Esophagus muscularis mucosa (tissue), 4 donors: ENCODE data around the gene FOXN3.

Source experiments
- CTCF ChIP-seq, 3 experiments: fragments of 200-600 bp in 2 of 3; fragments of 450-650 bp in 1 of 3; sonication (generic) in 2 of 3; IDR thresholded peaks; one replicate each; pipeline ENCODE4 v1.5.1; 2017 to 2019; ENCODE audit warnings: antibody characterized with exemption in 3 of 3, mild to moderate bottlenecking in 2 of 3, moderate library complexity in 1 of 3
- EP300 ChIP-seq: sonication (generic); formaldehyde crosslinking; IDR thresholded peaks from one replicate; pipeline ENCODE4 v1.6.1; 2017; ENCODE audit warnings: antibody characterized with exemption
- POLR2A ChIP-seq: fragments of 450-650 bp; IDR thresholded peaks from one replicate; pipeline ENCODE4 v1.6.1; 2017; ENCODE audit warnings: antibody characterized with exemption, moderate library complexity, mild to moderate bottlenecking, low read depth

GRCh38 chr14:89457007-89457406, 40.0 kb upstream of the FOXN3 start:
- TF ChIP-seq POLR2A (no peak), CTCF (IDR thresholded peaks at IDR 0.05) (no peak), EP300 (no peak)
